ENCODE measurements around the gene CRYGS. TPM values are rescaled to one million over a fixed set of nuclear protein-coding genes. Genes with fewer than 3 reads are reported as not detected.

CRYGS gene
- total and polyA plus RNA-seq, 8 donors = 1.2 to 16.6 (median 1.9) TPM

- WGBS, 2 donors = 52 to 60% methylated on average over 5 of the region's 5 CpGs
- FAIRE-seq = no peak
- Histone ChIP-seq H3K36me3 (no peaks in the 10 kb centered on the region), H3K4me1 (no peaks in the 10 kb centered on the region), H3K27me3 (no peaks in the 10 kb centered on the region), H3K27ac (no peak overlapping the region), H3K9me3 (no peaks in the 10 kb centered on the region), H3K4me3 (no peak overlapping the region)
- intact Hi-C loops (cut with DNase I) = no loop called here
- DNase-seq = no peak
- no peak for ATAC-seq
- TF ChIP-seq CTCF (IDR thresholded peaks at IDR 0.05) = no peak
Measured at GRCh38 chr3:186513386-186513785, 30.8 kb downstream of the CRYGS start.

GRCh38 chr3:186512570-186513302 lies 31.4 kb downstream of the CRYGS start:
- no peak for ATAC-seq
- no peaks in the 10 kb centered on the region for H3K27me3 ChIP-seq
- intact Hi-C loops (cut with DNase I) = no loop called here
- 47 to 51% methylated on average over 9 of the region's 9 CpGs for WGBS, 2 donors
- H3K9me3 ChIP-seq = no peaks in the 10 kb centered on the region
- no peak for TF ChIP-seq CTCF (IDR thresholded peaks at IDR 0.05)
- no peak overlapping the region for H3K4me3 ChIP-seq
- H3K4me1 ChIP-seq = no peaks in the 10 kb centered on the region
- no peak for FAIRE-seq
- H3K27ac ChIP-seq = no peak overlapping the region
- no peak for DNase-seq
- no peaks in the 10 kb centered on the region for H3K36me3 ChIP-seq

- DNase-seq (no peak), ATAC-seq (no peak), FAIRE-seq (no peak)
- intact Hi-C loops (cut with DNase I) = no loop called here
- H3K9me3 ChIP-seq = no peaks in the 10 kb centered on the region
- no peaks in the 10 kb centered on the region for H3K4me1 ChIP-seq
- 57 to 66% methylated on average over 5 of the region's 5 CpGs for WGBS, 2 donors
- H3K27ac ChIP-seq = no peak overlapping the region
- TF ChIP-seq CTCF (IDR thresholded peaks at IDR 0.05) = no peak
- H3K36me3 ChIP-seq = no peaks in the 10 kb centered on the region
- no peak overlapping the region for H3K4me3 ChIP-seq
- no peaks in the 10 kb centered on the region for H3K27me3 ChIP-seq
Measured at GRCh38 chr3:186511702-186512101, 32.5 kb downstream of the CRYGS start.

GRCh38 chr3:186511245-186511644 lies 32.9 kb downstream of the CRYGS start:
- ATAC-seq = no peak
- H3K27me3 ChIP-seq = no peaks in the 10 kb centered on the region
- DNase-seq = no peak
- intact Hi-C loops (cut with DNase I) = no loop called here
- H3K9me3 ChIP-seq = no peaks in the 10 kb centered on the region
- 84 to 89% methylated on average over 4 of the region's 4 CpGs for WGBS, 2 donors
- no peak for FAIRE-seq
- no peaks in the 10 kb centered on the region for H3K36me3 ChIP-seq
- H3K4me3 ChIP-seq = no peak overlapping the region
- H3K4me1 ChIP-seq = no peaks in the 10 kb centered on the region
- H3K27ac ChIP-seq = no peak overlapping the region
- no peak for TF ChIP-seq CTCF (IDR thresholded peaks at IDR 0.05)

- no peak for FAIRE-seq
- no peak for TF ChIP-seq CTCF (IDR thresholded peaks at IDR 0.05)
Measured at GRCh38 chr3:186510374-186511079, 33.7 kb downstream of the CRYGS start.

More at GRCh38 chr3:186510374-186511079, 33.7 kb downstream of the CRYGS start:
- Histone ChIP-seq H3K36me3 (no peaks in the 10 kb centered on the region), H3K27ac (no peak overlapping the region), H3K4me1 (no peaks in the 10 kb centered on the region), H3K4me3 (no peak overlapping the region), H3K27me3 (no peaks in the 10 kb centered on the region), H3K9me3 (no peaks in the 10 kb centered on the region)
- intact Hi-C loops (cut with DNase I) = no loop called here
- 71 to 78% methylated on average over 9 of the region's 9 CpGs for WGBS, 2 donors
- ATAC-seq (no peak), DNase-seq (no peak)
